ENCODE results near the gene USF2. TPM values are rescaled to one million over a fixed set of nuclear protein-coding genes. Genes with fewer than 3 reads are reported as not detected.

Gene USF2
- total and polyA plus RNA-seq, 8 donors, result 26.8 to 109 (median 86.0) TPM

DNA sequence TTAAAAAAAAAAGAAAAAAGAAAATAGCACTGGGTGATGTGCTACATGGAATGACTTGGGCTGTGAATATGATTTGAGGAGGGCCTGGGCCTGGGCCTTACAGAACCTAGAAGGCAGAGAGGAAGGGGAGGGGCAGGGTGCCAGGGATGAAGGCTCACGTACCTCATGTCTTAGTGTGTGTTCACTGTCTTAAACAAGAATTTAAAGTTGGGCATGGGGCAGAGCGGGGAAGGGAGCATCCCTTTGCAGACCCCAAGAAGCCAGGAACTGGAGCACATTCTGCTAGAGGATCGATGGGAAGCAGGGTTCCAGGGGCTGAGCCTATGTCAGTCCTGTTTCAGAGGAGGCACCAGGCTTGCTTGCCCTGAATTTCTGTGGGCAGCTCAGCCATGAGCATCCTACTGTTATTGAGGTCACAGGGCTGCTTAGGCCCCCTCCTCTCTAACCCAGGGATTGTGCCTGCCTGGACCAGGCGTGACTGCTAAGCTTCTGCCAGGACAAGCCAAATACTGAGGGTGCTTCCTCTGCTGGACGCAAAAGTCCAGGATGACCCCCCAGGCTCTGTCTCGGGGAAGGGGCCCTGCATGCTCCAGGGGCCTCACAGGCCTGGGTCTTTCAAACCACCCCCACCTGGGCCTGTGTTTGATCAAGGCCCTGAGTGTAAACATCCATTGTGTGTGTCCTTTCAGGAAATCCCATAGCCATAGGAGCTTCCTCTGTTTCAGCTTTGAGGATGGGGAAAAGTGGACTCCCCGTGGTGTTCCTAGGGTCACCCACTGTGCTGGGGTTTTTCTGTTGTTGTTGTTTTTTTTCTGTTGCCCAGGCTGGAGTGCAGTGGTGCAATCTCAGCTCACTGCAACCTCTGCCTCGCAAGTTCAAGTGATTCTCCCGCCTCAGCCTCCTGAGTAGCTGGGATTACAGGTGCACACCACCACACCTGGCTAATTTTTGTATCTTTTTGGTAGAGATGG, 15.2 kb upstream of the USF2 start:
- TF ChIP-seq POLR2AphosphoS5 (IDR thresholded peaks at IDR 0.05) (no peak), EP300 (IDR thresholded peaks at IDR 0.05) (no peak), POLR2A (IDR thresholded peaks at IDR 0.05) (no peak)
- TF ChIP-seq, protein P1, sequence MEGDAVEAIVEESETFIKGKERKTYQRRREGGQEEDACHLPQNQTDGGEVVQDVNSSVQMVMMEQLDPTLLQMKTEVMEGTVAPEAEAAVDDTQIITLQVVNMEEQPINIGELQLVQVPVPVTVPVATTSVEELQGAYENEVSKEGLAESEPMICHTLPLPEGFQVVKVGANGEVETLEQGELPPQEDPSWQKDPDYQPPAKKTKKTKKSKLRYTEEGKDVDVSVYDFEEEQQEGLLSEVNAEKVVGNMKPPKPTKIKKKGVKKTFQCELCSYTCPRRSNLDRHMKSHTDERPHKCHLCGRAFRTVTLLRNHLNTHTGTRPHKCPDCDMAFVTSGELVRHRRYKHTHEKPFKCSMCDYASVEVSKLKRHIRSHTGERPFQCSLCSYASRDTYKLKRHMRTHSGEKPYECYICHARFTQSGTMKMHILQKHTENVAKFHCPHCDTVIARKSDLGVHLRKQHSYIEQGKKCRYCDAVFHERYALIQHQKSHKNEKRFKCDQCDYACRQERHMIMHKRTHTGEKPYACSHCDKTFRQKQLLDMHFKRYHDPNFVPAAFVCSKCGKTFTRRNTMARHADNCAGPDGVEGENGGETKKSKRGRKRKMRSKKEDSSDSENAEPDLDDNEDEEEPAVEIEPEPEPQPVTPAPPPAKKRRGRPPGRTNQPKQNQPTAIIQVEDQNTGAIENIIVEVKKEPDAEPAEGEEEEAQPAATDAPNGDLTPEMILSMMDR (IDR thresholded peaks at IDR 0.05), result no peak
- no peak for DNase-seq
- H3K9me3 ChIP-seq, result no peaks in the 10 kb centered on the region
- peaks cover 20 to 82% (median 64%) of the 10 kb centered on the region in 4 donors for H3K4me1 ChIP-seq
- peak overlapping the region; percentile 50 to 80 (median 63) for H3K27ac ChIP-seq
- peaks cover 0 to 38% (median 15%) of the 10 kb centered on the region in 4 donors for H3K36me3 ChIP-seq
- peaks cover 0 to 28% (median 7%) of the 10 kb centered on the region in 3 donors for H3K27me3 ChIP-seq
- intact Hi-C loops (cut with DNase I; ENCODE audit: low total_unique reads), result no loop called here
- no peak overlapping the region for H3K4me3 ChIP-seq
- WGBS, 5 donors, result 64 to 79% (median 71%) methylated on average over 9 of the region's 9 CpGs

DNA sequence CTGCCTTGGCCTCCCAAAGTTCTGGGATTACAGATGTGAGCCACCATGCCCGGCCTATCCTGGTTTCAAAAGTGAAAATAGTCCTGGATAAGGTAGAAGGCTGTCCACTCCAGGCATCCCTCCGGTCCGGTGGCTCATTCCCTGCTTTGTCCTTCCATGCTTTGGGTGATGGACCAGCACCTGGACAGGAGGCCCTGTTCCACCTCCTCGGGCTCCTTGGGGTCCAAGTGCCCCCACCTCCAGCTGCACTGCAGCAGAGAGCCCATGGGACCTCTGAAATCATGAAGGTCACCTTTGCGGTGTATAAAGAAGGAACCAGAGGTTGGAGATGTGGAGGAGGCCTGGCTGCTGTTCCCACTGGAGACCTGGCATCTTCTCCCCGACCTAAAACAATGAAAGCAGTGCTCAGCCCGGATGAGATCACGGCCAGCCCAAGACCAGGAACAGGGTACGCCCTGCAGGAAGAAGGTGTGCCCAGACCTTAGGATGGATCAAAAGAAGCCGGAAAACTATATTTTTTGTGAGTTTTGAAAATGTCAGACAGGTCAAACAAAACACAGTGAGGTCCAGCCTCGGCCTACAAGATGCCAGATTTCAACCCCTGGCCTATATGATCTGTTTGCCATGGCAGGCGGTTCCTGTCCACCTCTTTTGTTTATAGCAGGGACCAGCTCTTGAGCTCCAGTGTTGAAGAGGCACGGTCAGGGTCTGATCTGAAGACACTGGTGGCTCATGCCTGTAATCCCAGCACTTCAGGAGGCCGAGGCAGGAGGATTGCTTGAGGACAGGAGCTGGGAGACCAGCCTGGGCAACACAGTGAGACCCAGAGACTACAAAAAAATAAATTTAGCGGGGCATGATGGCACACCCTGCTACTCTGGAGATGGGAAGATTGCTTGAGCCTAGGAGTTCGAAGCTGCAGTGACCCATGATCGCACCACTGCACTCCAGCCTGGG, 14.1 kb upstream of the USF2 start:
- H3K27ac ChIP-seq, result peak overlapping the region; percentile 50 to 80 (median 63)
- H3K36me3 ChIP-seq, result peaks cover 0 to 48% (median 18%) of the 10 kb centered on the region in 4 donors
- peaks cover 0 to 18% (median 0%) of the 10 kb centered on the region in 3 donors for H3K27me3 ChIP-seq
- peaks cover 20 to 72% (median 54%) of the 10 kb centered on the region in 4 donors for H3K4me1 ChIP-seq
- intact Hi-C loops (cut with DNase I; ENCODE audit: low total_unique reads), result no loop called here
- WGBS, 5 donors, result 62 to 72% (median 66%) methylated on average over 13 to 17 of the region's 17 CpGs
- TF ChIP-seq, protein P1 (IDR thresholded peaks at IDR 0.05), result no peak
- peak in 1 of 3 donors; percentile 6 for TF ChIP-seq POLR2AphosphoS5 (IDR thresholded peaks at IDR 0.05)
- no peak for DNase-seq
- H3K4me3 ChIP-seq, result no peak overlapping the region
- no peaks in the 10 kb centered on the region for H3K9me3 ChIP-seq

DNA sequence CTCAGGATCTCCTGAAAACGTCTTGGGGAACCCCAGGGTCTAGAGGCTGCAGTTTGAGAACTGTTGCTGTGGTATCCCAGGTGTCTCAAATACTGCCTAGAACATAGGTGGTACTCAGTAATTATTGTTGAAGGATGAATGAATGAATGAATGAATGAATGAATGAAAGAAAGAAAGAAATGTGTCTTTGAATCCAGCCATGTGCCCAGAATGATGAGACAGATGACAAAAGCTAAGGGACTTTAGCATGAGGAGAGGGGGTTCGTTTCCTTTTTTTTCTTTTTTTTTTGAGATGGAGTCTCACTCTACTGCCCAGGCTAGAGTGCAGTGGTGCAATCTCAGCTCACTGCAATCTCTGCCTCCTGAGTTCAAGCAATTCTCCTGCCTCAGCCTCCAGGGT, 12.2 kb upstream of the USF2 start:
- Histone ChIP-seq H3K9me3 (no peaks in the 10 kb centered on the region), H3K4me3 (no peak overlapping the region), H3K27ac (peak overlapping the region in 2 of 5 donors; percentile 24 to 64), H3K36me3 (peaks cover 0 to 44% (median 19%) of the 10 kb centered on the region in 4 donors), H3K27me3 (peaks cover 0 to 5% (median 0%) of the 10 kb centered on the region in 3 donors), H3K4me1 (peaks cover 24 to 66% (median 46%) of the 10 kb centered on the region in 4 donors)
- WGBS, 5 donors, result 44 to 54% (median 52%) methylated on average over 2 of the region's 2 CpGs
- no peak for DNase-seq
- intact Hi-C loops (cut with DNase I; ENCODE audit: low total_unique reads), result no loop called here
- TF ChIP-seq EP300 (IDR thresholded peaks at IDR 0.05) (no peak), POLR2A (IDR thresholded peaks at IDR 0.05) (no peak), POLR2AphosphoS5 (IDR thresholded peaks at IDR 0.05) (no peak)

DNA sequence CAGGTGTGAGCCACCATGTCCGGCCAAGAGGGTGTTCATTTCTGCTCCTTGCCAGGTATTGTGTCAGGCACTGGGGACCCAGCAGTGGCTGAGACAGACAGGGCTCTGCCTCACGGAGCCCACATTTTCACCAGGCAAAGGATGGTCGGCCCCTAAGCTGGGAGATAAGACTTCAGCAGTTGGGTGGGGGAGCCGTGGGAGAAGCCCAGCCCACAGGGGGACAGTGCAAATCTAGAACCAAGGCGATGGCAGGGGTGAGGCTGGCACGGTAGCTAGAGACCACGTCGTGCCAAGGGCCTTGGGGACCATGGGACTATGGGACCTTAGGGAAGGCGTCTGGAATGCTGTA, 11.7 kb upstream of the USF2 start:
- no peaks in the 10 kb centered on the region for H3K9me3 ChIP-seq
- 73 to 82% (median 77%) methylated on average over 9 of the region's 9 CpGs for WGBS, 5 donors
- H3K4me3 ChIP-seq, result no peak overlapping the region
- H3K27ac ChIP-seq, result peak overlapping the region in 2 of 5 donors; percentile 24 to 30
- intact Hi-C loops (cut with DNase I; ENCODE audit: low total_unique reads), result no loop called here
- peaks cover 29 to 70% (median 51%) of the 10 kb centered on the region in 4 donors for H3K4me1 ChIP-seq
- peaks cover 0 to 44% (median 22%) of the 10 kb centered on the region in 4 donors for H3K36me3 ChIP-seq
- DNase-seq, result no peak
- TF ChIP-seq, protein P1 (IDR thresholded peaks at IDR 0.05), result no peak
- TF ChIP-seq EP300 (IDR thresholded peaks at IDR 0.05) (no peak), POLR2A (IDR thresholded peaks at IDR 0.05) (no peak), POLR2AphosphoS5 (IDR thresholded peaks at IDR 0.05) (no peak)
- H3K27me3 ChIP-seq, result peaks cover 0 to 5% (median 0%) of the 10 kb centered on the region in 3 donors

Data from stomach (tissue), 9 donors.